Endothelial cell of coronary artery (primary cell): ENCODE measurements around the gene SCARB1. TPM values are rescaled to one million over a fixed set of nuclear protein-coding genes. Genes with fewer than 3 reads are reported as not detected.

ENCODE experiments used
- total RNA-seq: library from RNA; depleted of rRNA; stranded (reverse); fragments of >200 nt; gene quantifications from 2 replicates; pipeline ENCODE4 v1.2.3, GENCODE V29; 2014

SCARB1 gene, protein sequence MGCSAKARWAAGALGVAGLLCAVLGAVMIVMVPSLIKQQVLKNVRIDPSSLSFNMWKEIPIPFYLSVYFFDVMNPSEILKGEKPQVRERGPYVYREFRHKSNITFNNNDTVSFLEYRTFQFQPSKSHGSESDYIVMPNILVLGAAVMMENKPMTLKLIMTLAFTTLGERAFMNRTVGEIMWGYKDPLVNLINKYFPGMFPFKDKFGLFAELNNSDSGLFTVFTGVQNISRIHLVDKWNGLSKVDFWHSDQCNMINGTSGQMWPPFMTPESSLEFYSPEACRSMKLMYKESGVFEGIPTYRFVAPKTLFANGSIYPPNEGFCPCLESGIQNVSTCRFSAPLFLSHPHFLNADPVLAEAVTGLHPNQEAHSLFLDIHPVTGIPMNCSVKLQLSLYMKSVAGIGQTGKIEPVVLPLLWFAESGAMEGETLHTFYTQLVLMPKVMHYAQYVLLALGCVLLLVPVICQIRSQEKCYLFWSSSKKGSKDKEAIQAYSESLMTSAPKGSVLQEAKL
- 14.9 and 15.5 TPM in 2 replicates for total RNA-seq

DNA sequence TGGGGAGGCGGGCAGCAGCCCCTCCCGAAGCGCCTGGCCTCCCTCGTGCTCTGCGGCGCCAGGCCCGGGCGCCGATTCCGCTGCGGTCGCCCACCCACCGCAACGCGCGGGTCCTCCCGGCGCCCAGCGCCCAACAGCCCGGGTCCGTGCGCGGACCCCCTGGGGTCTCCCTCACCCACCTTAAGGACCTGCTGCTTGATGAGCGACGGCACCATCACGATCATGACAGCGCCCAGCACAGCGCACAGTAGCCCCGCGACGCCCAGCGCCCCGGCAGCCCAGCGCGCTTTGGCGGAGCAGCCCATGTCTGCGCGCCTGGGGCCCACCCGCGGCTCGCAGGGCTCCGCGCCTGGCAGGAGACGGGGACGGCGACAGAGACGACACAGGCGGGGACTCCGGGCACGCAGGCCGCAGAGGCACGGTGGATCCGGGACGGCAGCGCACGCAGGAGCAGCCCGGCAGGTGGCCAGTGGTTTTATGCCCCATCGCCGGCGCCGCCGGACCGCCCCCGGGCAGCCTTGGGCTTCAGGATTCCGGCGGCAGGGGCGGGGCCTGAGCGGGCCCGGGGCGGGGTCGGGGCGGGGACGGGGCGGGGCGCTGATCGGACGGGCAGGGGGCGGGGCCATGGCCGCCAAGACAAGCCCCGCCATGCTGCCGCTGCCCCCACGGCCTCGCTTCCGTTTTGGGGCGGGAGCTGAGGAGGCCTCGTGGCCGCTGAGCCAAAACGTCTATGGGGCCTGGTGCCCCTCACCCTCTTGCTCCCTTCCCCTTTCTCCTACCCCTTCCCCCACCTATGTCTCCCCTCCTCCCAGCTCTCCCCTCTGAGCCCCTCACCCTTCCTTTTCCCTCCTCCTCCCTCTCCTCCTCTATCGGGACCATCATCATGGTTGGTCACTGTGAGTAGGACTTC, at the start of gene SCARB1:
TSS of gene SCARB1 (minus strand) at position 449 of the 910 bp plus-strand sequence. CDS start at position 305, 144 bp downstream.

Other genes starting within 250 kb of the SCARB1 start
- gene UBC, start 50.8 kb upstream of the SCARB1 start, total RNA-seq: 1,932 and 2,421 TPM in 2 replicates
- gene DHX37, start 125.3 kb upstream of the SCARB1 start, total RNA-seq: 16.3 and 17.5 TPM in 2 replicates
- 4.2 and 5.0 TPM in 2 replicates for gene BRI3BP, start 129.8 kb upstream of the SCARB1 start, total RNA-seq
- gene AACS, start 201.6 kb upstream of the SCARB1 start, total RNA-seq: 20.5 and 21.8 TPM in 2 replicates